Astrocyte (in vitro differentiated cells and primary cell): ENCODE data around the gene PROX2. TPM values are rescaled to one million over a fixed set of nuclear protein-coding genes. Genes with fewer than 3 reads are reported as not detected.

ENCODE experiments used
- DNase-seq: peaks from one replicate; pipeline ENCODE4 v3.0.0-alpha.2; 2010; ENCODE audit warnings: low read depth
- FAIRE-seq: peaks from 2 replicates; lab custom pipeline; 2011; peaks lifted over from hg19 to GRCh38; lab: Jason Lieb, UNC
- H2AFZ ChIP-seq: 2 replicates; pipeline ENCODE4 v1.6.0; 2012; ENCODE audit warnings: low read depth, low read length, inconsistent platforms
- H3K27ac ChIP-seq: 2 replicates; pipeline ENCODE4 v1.5.1; 2011; ENCODE audit warnings: low read depth, low read length, inconsistent platforms
- H3K27me3 ChIP-seq: 2 replicates; pipeline ENCODE4 v1.6.0; 2011; ENCODE audit warnings: low read length, inconsistent platforms; ENCODE audit not compliant: insufficient read depth
- H3K36me3 ChIP-seq: 2 replicates; pipeline ENCODE4 v1.5.1; 2011; ENCODE audit warnings: low read length, inconsistent platforms; ENCODE audit not compliant: insufficient read depth
- H3K4me1 ChIP-seq: 2 replicates; pipeline ENCODE4 v1.5.1; 2011; ENCODE audit warnings: low read length, inconsistent platforms; ENCODE audit not compliant: insufficient read depth
- H3K4me2 ChIP-seq: 2 replicates; pipeline ENCODE4 v1.6.0; 2012; ENCODE audit warnings: low read length, inconsistent platforms
- H3K4me3 ChIP-seq: 2 replicates; pipeline ENCODE4 v1.5.1; 2011; ENCODE audit warnings: low read depth, mild to moderate bottlenecking, low read length, inconsistent platforms; ENCODE audit not compliant: insufficient read depth
- H3K79me2 ChIP-seq: 2 replicates; pipeline ENCODE4 v1.6.0; 2012; ENCODE audit warnings: mild to moderate bottlenecking, low read length, inconsistent platforms; ENCODE audit not compliant: insufficient read depth
- H3K9ac ChIP-seq: 2 replicates; pipeline ENCODE4 v1.6.0; 2012; ENCODE audit warnings: mild to moderate bottlenecking, low read length, inconsistent platforms
- H3K9me3 ChIP-seq: 2 replicates; pipeline ENCODE4 v1.5.1; 2012; ENCODE audit warnings: low read depth, mild to moderate bottlenecking, low read length, inconsistent platforms; ENCODE audit not compliant: insufficient read depth
- H4K20me1 ChIP-seq: 2 replicates; pipeline ENCODE4 v1.6.0; 2012; ENCODE audit warnings: low read length, inconsistent platforms; ENCODE audit not compliant: insufficient read depth
- H3K27ac Mint-ChIP-seq: one replicate; pipeline ENCODE4 v1.8.0; 2021; ENCODE audit warnings: mild to moderate bottlenecking, mixed read lengths; ENCODE audit not compliant: unreplicated experiment
- H3K27me3 Mint-ChIP-seq: one replicate; pipeline ENCODE4 v1.8.0; 2021; ENCODE audit warnings: low read depth, mixed read lengths; ENCODE audit not compliant: unreplicated experiment
- H3K36me3 Mint-ChIP-seq: one replicate; pipeline ENCODE4 v1.8.0; 2021; ENCODE audit warnings: low read depth, mixed read lengths; ENCODE audit not compliant: unreplicated experiment
- H3K4me1 Mint-ChIP-seq: one replicate; pipeline ENCODE4 v1.8.0; 2021; ENCODE audit warnings: low read depth, mixed read lengths; ENCODE audit not compliant: unreplicated experiment
- H3K4me3 Mint-ChIP-seq: one replicate; pipeline ENCODE4 v1.8.0; 2021; ENCODE audit warnings: mild to moderate bottlenecking, moderate library complexity, mixed read lengths; ENCODE audit not compliant: unreplicated experiment
- H3K9me3 Mint-ChIP-seq: one replicate; pipeline ENCODE4 v1.8.0; 2021; ENCODE audit warnings: mild to moderate bottlenecking, mixed read lengths; ENCODE audit not compliant: unreplicated experiment
- EZH2 ChIP-seq: IDR thresholded peaks from 2 replicates; pipeline ENCODE4 v1.6.1; 2012; ENCODE audit warnings: mild to moderate bottlenecking, low read length, inconsistent platforms; ENCODE audit not compliant: insufficient read depth
- total RNA-seq: library from RNA; stranded (reverse); gene quantifications from 2 replicates; pipeline ENCODE4 v1.2.1, GENCODE V29; 2021
- TF ChIP-seq, protein P1 (sequence below): IDR thresholded peaks from 2 replicates; pipeline ENCODE4 v1.5.1; 2011; ENCODE audit warnings: low read depth, mild to moderate bottlenecking, inconsistent platforms, low read length, moderate library complexity; ENCODE audit not compliant: insufficient read depth

The PROX2 gene
- total RNA-seq, 1 donor from 2014 or later: not detected

DNA sequence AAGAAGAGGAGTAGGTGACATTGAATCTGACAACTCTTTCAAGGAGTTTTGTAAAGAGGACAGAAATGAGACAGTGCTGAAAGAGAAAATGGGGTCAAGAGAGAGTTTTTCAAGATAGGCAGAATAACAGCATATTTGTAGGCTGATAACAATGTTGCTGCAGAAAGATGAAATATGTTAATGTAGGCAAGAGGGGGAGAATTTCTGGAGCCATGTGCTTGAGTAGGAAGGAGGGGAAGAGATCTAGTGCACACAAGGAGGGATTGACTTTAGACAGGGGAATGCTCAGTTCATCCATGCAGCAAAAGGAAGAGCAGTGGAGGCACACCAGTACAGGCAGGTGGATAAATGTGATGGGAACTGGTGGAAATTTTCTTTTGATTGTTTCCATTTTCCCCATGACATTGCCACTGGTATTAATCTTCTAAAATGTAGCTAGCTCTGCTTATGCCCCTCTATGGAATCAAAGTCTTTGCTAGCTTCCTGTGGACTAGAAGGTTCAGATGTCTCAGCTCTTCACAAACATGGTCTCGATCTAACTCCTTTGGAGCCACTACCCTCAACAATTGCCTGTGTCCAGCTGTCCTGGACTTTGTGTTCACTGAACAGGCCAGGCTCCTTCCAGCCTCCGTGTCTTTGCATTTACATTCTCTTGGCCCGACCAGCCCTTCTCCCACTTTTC lies 9.1 kb downstream of the PROX2 start:
- Histone ChIP-seq H3K9me3 (no peaks in the 10 kb centered on the region), H3K4me1 (no peaks in the 10 kb centered on the region), H3K9ac (no peak overlapping the region), H2AFZ (no peak overlapping the region), H3K27me3 (peaks cover 9% of the 10 kb centered on the region), H3K4me3 (no peak overlapping the region), H3K36me3 (no peaks in the 10 kb centered on the region), H3K27ac (no peak overlapping the region), H4K20me1 (no peaks in the 10 kb centered on the region), H3K79me2 (no peaks in the 10 kb centered on the region), H3K4me2 (no peak overlapping the region)
- no peak overlapping the region for H3K4me3 Mint-ChIP-seq
- DNase-seq: no peak
- no peak for TF ChIP-seq EZH2
- TF ChIP-seq, protein P1, sequence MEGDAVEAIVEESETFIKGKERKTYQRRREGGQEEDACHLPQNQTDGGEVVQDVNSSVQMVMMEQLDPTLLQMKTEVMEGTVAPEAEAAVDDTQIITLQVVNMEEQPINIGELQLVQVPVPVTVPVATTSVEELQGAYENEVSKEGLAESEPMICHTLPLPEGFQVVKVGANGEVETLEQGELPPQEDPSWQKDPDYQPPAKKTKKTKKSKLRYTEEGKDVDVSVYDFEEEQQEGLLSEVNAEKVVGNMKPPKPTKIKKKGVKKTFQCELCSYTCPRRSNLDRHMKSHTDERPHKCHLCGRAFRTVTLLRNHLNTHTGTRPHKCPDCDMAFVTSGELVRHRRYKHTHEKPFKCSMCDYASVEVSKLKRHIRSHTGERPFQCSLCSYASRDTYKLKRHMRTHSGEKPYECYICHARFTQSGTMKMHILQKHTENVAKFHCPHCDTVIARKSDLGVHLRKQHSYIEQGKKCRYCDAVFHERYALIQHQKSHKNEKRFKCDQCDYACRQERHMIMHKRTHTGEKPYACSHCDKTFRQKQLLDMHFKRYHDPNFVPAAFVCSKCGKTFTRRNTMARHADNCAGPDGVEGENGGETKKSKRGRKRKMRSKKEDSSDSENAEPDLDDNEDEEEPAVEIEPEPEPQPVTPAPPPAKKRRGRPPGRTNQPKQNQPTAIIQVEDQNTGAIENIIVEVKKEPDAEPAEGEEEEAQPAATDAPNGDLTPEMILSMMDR: no peak
- peaks cover 28% of the 10 kb centered on the region for H3K27me3 Mint-ChIP-seq
- H3K27ac Mint-ChIP-seq: no peak overlapping the region
- no peak for FAIRE-seq
- no peaks in the 10 kb centered on the region for H3K36me3 Mint-ChIP-seq
- H3K9me3 Mint-ChIP-seq: no peaks in the 10 kb centered on the region
- no peaks in the 10 kb centered on the region for H3K4me1 Mint-ChIP-seq

DNA sequence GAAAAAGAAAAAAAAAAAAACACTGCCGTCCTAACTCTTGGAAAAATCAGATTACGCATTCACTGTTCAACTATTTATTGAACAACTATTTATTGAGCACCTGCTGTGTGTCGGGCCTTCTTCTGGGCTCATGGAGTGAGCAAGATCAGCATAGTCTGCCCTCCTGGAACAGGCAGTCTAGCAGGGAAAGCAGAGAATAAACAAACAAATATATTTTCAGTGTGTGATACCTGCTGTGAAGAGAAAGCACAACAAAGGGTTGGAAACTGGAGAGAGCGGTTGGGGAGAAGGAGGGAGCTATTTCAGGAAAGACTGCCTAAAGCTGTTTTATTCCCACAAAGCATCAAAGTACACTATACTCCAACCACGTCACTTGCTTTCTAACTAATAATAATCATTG lies 10.8 kb downstream of the PROX2 start:
- H3K9me3 ChIP-seq: no peaks in the 10 kb centered on the region
- no peaks in the 10 kb centered on the region for H3K9me3 Mint-ChIP-seq
- H3K27ac ChIP-seq: no peak overlapping the region
- no peak overlapping the region for H3K4me3 Mint-ChIP-seq
- H3K4me1 Mint-ChIP-seq: peaks cover 5% of the 10 kb centered on the region
- H3K27ac Mint-ChIP-seq: no peak overlapping the region
- H3K36me3 ChIP-seq: no peaks in the 10 kb centered on the region
- H3K4me2 ChIP-seq: no peak overlapping the region
- no peak overlapping the region for H3K4me3 ChIP-seq
- H3K9ac ChIP-seq: no peak overlapping the region
- no peaks in the 10 kb centered on the region for H3K36me3 Mint-ChIP-seq
- no peaks in the 10 kb centered on the region for H4K20me1 ChIP-seq
- no peak overlapping the region for H2AFZ ChIP-seq
- H3K27me3 Mint-ChIP-seq: peaks cover 23% of the 10 kb centered on the region
- no peaks in the 10 kb centered on the region for H3K4me1 ChIP-seq
- peaks cover 11% of the 10 kb centered on the region for H3K27me3 ChIP-seq
- no peaks in the 10 kb centered on the region for H3K79me2 ChIP-seq
- FAIRE-seq (no peak), DNase-seq (no peak)
- TF ChIP-seq, protein P1: no peak
- TF ChIP-seq EZH2: no peak

DNA sequence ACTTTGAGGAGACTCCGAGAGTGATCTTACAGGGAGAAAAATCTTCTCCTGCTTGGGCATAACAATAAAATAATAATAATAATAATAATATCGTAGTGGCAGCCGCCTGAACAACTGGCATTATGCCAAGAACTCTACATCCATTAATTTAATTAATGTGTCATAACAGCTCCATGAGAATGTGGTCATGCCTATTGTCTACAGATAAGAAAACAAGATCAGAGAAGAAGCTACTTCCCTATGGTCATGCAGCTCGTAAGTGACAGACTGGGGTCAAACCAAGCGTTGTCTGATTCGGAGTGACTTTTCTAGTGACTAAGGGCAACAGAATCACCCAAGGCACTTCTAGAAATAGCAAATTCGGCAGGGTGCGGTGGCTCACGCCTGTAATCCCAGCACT lies 11.7 kb downstream of the PROX2 start:
- H3K9me3 ChIP-seq: no peaks in the 10 kb centered on the region
- no peak overlapping the region for H2AFZ ChIP-seq
- H3K27ac Mint-ChIP-seq: no peak overlapping the region
- peaks cover 25% of the 10 kb centered on the region for H3K27me3 Mint-ChIP-seq
- H3K36me3 Mint-ChIP-seq: no peaks in the 10 kb centered on the region
- no peak for DNase-seq
- no peak overlapping the region for H3K4me3 Mint-ChIP-seq
- no peaks in the 10 kb centered on the region for H3K79me2 ChIP-seq
- peaks cover 11% of the 10 kb centered on the region for H3K27me3 ChIP-seq
- H3K36me3 ChIP-seq: no peaks in the 10 kb centered on the region
- no peaks in the 10 kb centered on the region for H3K4me1 ChIP-seq
- H3K9ac ChIP-seq: no peak overlapping the region
- H3K4me1 Mint-ChIP-seq: peaks cover 8% of the 10 kb centered on the region
- H3K27ac ChIP-seq: no peak overlapping the region
- H3K4me2 ChIP-seq: no peak overlapping the region
- no peaks in the 10 kb centered on the region for H4K20me1 ChIP-seq
- H3K4me3 ChIP-seq: no peak overlapping the region
- no peaks in the 10 kb centered on the region for H3K9me3 Mint-ChIP-seq
- FAIRE-seq: no peak
- TF ChIP-seq, protein P1: no peak
- no peak for TF ChIP-seq EZH2
